ENCODE data around the gene EIF2S3B. TPM values are rescaled to one million over a fixed set of nuclear protein-coding genes. Genes with fewer than 3 reads are reported as not detected.

The EIF2S3B gene
- total RNA-seq, 1 donor from 2014 or later: 2.4 TPM

- peaks cover 11% of the 10 kb centered on the region for H3K9me3 Mint-ChIP-seq (ENCODE audit: low read depth)
- H3K27ac Mint-ChIP-seq: no peak overlapping the region
- DNase-seq (ENCODE audit: low spot score, unreplicated experiment): no peak
- no peak overlapping the region for H3K4me3 Mint-ChIP-seq (ENCODE audit: low read depth)
- H3K4me1 Mint-ChIP-seq (ENCODE audit: low read depth): no peaks in the 10 kb centered on the region
- H3K36me3 Mint-ChIP-seq (ENCODE audit: insufficient read depth): no peaks in the 10 kb centered on the region
- peaks cover 6% of the 10 kb centered on the region for H3K27me3 Mint-ChIP-seq
- no peak for TF ChIP-seq CTCF (IDR thresholded peaks at IDR 0.05; ENCODE audit: unreplicated experiment)
Observed at GRCh38 chr12:10554228-10554755, 48.6 kb downstream of the EIF2S3B start.

GRCh38 chr12:10554756-10555481 is 49.2 kb downstream of the EIF2S3B start:
- no peak for TF ChIP-seq CTCF (IDR thresholded peaks at IDR 0.05; ENCODE audit: unreplicated experiment)
- Mint-ChIP-seq H3K36me3 (ENCODE audit: insufficient read depth) (no peaks in the 10 kb centered on the region), H3K27ac (no peak overlapping the region), H3K27me3 (peaks cover 6% of the 10 kb centered on the region), H3K9me3 (ENCODE audit: low read depth) (peaks cover 11% of the 10 kb centered on the region), H3K4me1 (ENCODE audit: low read depth) (no peaks in the 10 kb centered on the region), H3K4me3 (ENCODE audit: low read depth) (no peak overlapping the region)
- DNase-seq (ENCODE audit: low spot score, unreplicated experiment): no peak

GRCh38 chr12:10557329-10557728 is 51.6 kb downstream of the EIF2S3B start:
- H3K9me3 Mint-ChIP-seq (ENCODE audit: low read depth): peaks cover 11% of the 10 kb centered on the region
- no peaks in the 10 kb centered on the region for H3K36me3 Mint-ChIP-seq (ENCODE audit: insufficient read depth)
- no peak overlapping the region for H3K27ac Mint-ChIP-seq
- DNase-seq (ENCODE audit: low spot score, unreplicated experiment): no peak
- no peaks in the 10 kb centered on the region for H3K4me1 Mint-ChIP-seq (ENCODE audit: low read depth)
- H3K27me3 Mint-ChIP-seq: peaks cover 6% of the 10 kb centered on the region
- no peak overlapping the region for H3K4me3 Mint-ChIP-seq (ENCODE audit: low read depth)
- TF ChIP-seq CTCF (IDR thresholded peaks at IDR 0.05; ENCODE audit: unreplicated experiment): no peak

- DNase-seq (ENCODE audit: low spot score, unreplicated experiment): no peak
Observed at GRCh38 chr12:10557766-10558165, 52.1 kb downstream of the EIF2S3B start.

More at GRCh38 chr12:10557766-10558165, 52.1 kb downstream of the EIF2S3B start:
- Mint-ChIP-seq H3K36me3 (ENCODE audit: insufficient read depth) (no peaks in the 10 kb centered on the region), H3K4me1 (ENCODE audit: low read depth) (no peaks in the 10 kb centered on the region), H3K4me3 (ENCODE audit: low read depth) (no peak overlapping the region), H3K27ac (no peak overlapping the region), H3K27me3 (peaks cover 6% of the 10 kb centered on the region), H3K9me3 (ENCODE audit: low read depth) (peaks cover 9% of the 10 kb centered on the region)
- no peak for TF ChIP-seq CTCF (IDR thresholded peaks at IDR 0.05; ENCODE audit: unreplicated experiment)

Other genes starting within 250 kb of the EIF2S3B start
- 0.20 and 0.48 TPM in 2 replicates for gene KLRD1, start 198.0 kb upstream of the EIF2S3B start, total RNA-seq
- not detected in 2 replicates for gene KLRK1, start 115.8 kb upstream of the EIF2S3B start, total RNA-seq
- gene KLRC4, start 96.1 kb upstream of the EIF2S3B start, total RNA-seq: not detected in 2 replicates
- not detected in 2 replicates for gene KLRC3, start 85.3 kb upstream of the EIF2S3B start, total RNA-seq
- not detected in 2 replicates for gene KLRC2, start 69.9 kb upstream of the EIF2S3B start, total RNA-seq
- gene KLRC1, start 52.5 kb upstream of the EIF2S3B start, total RNA-seq: not detected in 2 replicates
- gene MAGOHB, start 107.7 kb downstream of the EIF2S3B start, total RNA-seq: 48.3 and 50.3 TPM in 2 replicates
- gene STYK1, start 168.2 kb downstream of the EIF2S3B start, total RNA-seq: 0.79 and 0.95 TPM in 2 replicates
- gene YBX3, start 217.4 kb downstream of the EIF2S3B start, total RNA-seq: 200 and 215 TPM in 2 replicates

Data from progenitor cell of endocrine pancreas (in vitro differentiated cells).